HEK293 (cell line): ENCODE measurements around the gene PLXNA2.

Source experiments
- MZF1 ChIP-seq: fragments of 450-650 bp; formaldehyde crosslinking; IDR thresholded peaks from 2 replicates; pipeline ENCODE4 v1.5.1; 2017; ENCODE audit warnings: missing biosample characterization, missing genetic modification characterization, borderline replicate concordance
- OVOL3 ChIP-seq: fragments of 450-650 bp; formaldehyde crosslinking; IDR thresholded peaks from 2 replicates; pipeline ENCODE4 v1.5.1; 2016; ENCODE audit warnings: missing biosample characterization, missing genetic modification characterization
- PATZ1 ChIP-seq: fragments of 450-650 bp; formaldehyde crosslinking; IDR thresholded peaks from 2 replicates; pipeline ENCODE4 v1.5.1; 2016; ENCODE audit warnings: missing biosample characterization, missing genetic modification characterization
- TRIM28 ChIP-seq: IDR thresholded peaks from 2 replicates; pipeline ENCODE4 v1.6.1; 2011; ENCODE audit warnings: low read length, control low read depth, borderline replicate concordance
- ZBTB10 ChIP-seq: fragments of 450-650 bp; formaldehyde crosslinking; IDR thresholded peaks from 2 replicates; pipeline ENCODE4 v1.5.1; 2016; ENCODE audit warnings: missing biosample characterization, missing genetic modification characterization
- ZFP69B ChIP-seq: fragments of 450-650 bp; formaldehyde crosslinking; IDR thresholded peaks from 2 replicates; pipeline ENCODE4 v1.5.1; 2016; ENCODE audit warnings: missing biosample characterization, missing genetic modification characterization
- ZNF174 ChIP-seq: fragments of 450-650 bp; formaldehyde crosslinking; IDR thresholded peaks from 2 replicates; pipeline ENCODE4 v1.5.0; 2017; ENCODE audit warnings: missing biosample characterization, mild to moderate bottlenecking, missing genetic modification characterization
- ZNF175 ChIP-seq: fragments of 450-650 bp; formaldehyde crosslinking; IDR thresholded peaks from 2 replicates; pipeline ENCODE4 v1.5.1; 2016; ENCODE audit warnings: missing biosample characterization, missing genetic modification characterization
- ZNF24 ChIP-seq: fragments of 450-650 bp; formaldehyde crosslinking; IDR thresholded peaks from 2 replicates; pipeline ENCODE4 v1.5.1; 2016; ENCODE audit warnings: missing biosample characterization, missing genetic modification characterization
- ZNF26 ChIP-seq: fragments of 450-650 bp; formaldehyde crosslinking; IDR thresholded peaks from 2 replicates; pipeline ENCODE4 v1.5.1; 2016; ENCODE audit warnings: missing biosample characterization, missing genetic modification characterization
- ZNF266 ChIP-seq: fragments of 450-650 bp; formaldehyde crosslinking; IDR thresholded peaks from 2 replicates; pipeline ENCODE4 v1.5.1; 2016; ENCODE audit warnings: missing biosample characterization, missing genetic modification characterization, low read depth
- ZNF302 ChIP-seq: fragments of 450-650 bp; formaldehyde crosslinking; IDR thresholded peaks from 2 replicates; pipeline ENCODE4 v1.5.1; 2016; ENCODE audit warnings: missing biosample characterization, missing genetic modification characterization, low read depth
- ZNF341 ChIP-seq: fragments of 450-650 bp; formaldehyde crosslinking; IDR thresholded peaks from 2 replicates; pipeline ENCODE4; 2016; ENCODE audit warnings: low read depth, missing biosample characterization, missing genetic modification characterization
- ZNF362 ChIP-seq: fragments of 450-650 bp; formaldehyde crosslinking; IDR thresholded peaks from 2 replicates; pipeline ENCODE4 v1.5.1; 2016; ENCODE audit warnings: missing biosample characterization, missing genetic modification characterization
- ZNF510 ChIP-seq: fragments of 450-650 bp; formaldehyde crosslinking; IDR thresholded peaks from 2 replicates; pipeline ENCODE4 v1.5.1; 2018; ENCODE audit warnings: mild to moderate bottlenecking, missing genetic modification characterization, missing biosample characterization; ENCODE audit not compliant: insufficient replicate concordance
- ZNF521 ChIP-seq: fragments of 450-650 bp; formaldehyde crosslinking; IDR thresholded peaks from 2 replicates; pipeline ENCODE4 v1.5.1; 2017; ENCODE audit warnings: missing biosample characterization, mild to moderate bottlenecking, missing genetic modification characterization
- ZNF555 ChIP-seq: fragments of 450-650 bp; formaldehyde crosslinking; conservative IDR thresholded peaks from 2 replicates; pipeline ENCODE4 v1.5.1; 2017; ENCODE audit warnings: missing biosample characterization, mild to moderate bottlenecking, missing genetic modification characterization, inconsistent platforms
- ZNF560 ChIP-seq: fragments of 450-650 bp; formaldehyde crosslinking; IDR thresholded peaks from 2 replicates; pipeline ENCODE4 v1.5.1; 2017; ENCODE audit warnings: missing biosample characterization, missing genetic modification characterization, borderline replicate concordance
- ZNF610 ChIP-seq: fragments of 450-650 bp; formaldehyde crosslinking; IDR thresholded peaks from 2 replicates; pipeline ENCODE4 v1.5.1; 2016; ENCODE audit warnings: missing biosample characterization, missing genetic modification characterization, borderline replicate concordance
- ZNF621 ChIP-seq: fragments of 450-650 bp; formaldehyde crosslinking; IDR thresholded peaks from 2 replicates; pipeline ENCODE4 v1.5.1; 2017; ENCODE audit warnings: missing biosample characterization, missing genetic modification characterization
- ZNF623 ChIP-seq: fragments of 450-650 bp; formaldehyde crosslinking; IDR thresholded peaks from 2 replicates; pipeline ENCODE4 v1.5.1; 2016; ENCODE audit warnings: missing biosample characterization, missing genetic modification characterization
- ZNF658 ChIP-seq: fragments of 450-650 bp; formaldehyde crosslinking; IDR thresholded peaks from 2 replicates; pipeline ENCODE4; 2016; ENCODE audit warnings: missing biosample characterization, missing genetic modification characterization
- ZNF692 ChIP-seq: fragments of 450-650 bp; formaldehyde crosslinking; IDR thresholded peaks from 2 replicates; pipeline ENCODE4 v1.5.1; 2016; ENCODE audit warnings: missing biosample characterization, missing genetic modification characterization
- ZNF76 ChIP-seq: fragments of 450-650 bp; formaldehyde crosslinking; IDR thresholded peaks from 2 replicates; pipeline ENCODE4; 2016; ENCODE audit warnings: low read depth, missing biosample characterization, missing genetic modification characterization, borderline replicate concordance
- TF ChIP-seq, protein P1 (sequence below): fragments of 450-650 bp; formaldehyde crosslinking; IDR thresholded peaks from 2 replicates; pipeline ENCODE4 v1.5.1; 2016; ENCODE audit warnings: missing biosample characterization, missing genetic modification characterization
- TF ChIP-seq, protein P2 (sequence below): fragments of 450-650 bp; formaldehyde crosslinking; IDR thresholded peaks from 2 replicates; pipeline ENCODE4 v1.5.1; 2016; ENCODE audit warnings: missing biosample characterization, missing genetic modification characterization, low read depth

The PLXNA2 gene

GRCh38 chr1:208183977-208184911 is 59.9 kb downstream of the PLXNA2 start (continued):
- TF ChIP-seq MZF1 (tag by site-specific recombination) (peak; percentile 86), ZNF692 (peak; percentile 89; the same call in 1 of the 2 replicates), ZNF302 (tag by site-specific recombination) (no peak), ZFP69B (tag by site-specific recombination) (peak; percentile 88), ZNF610 (tag by site-specific recombination) (no peak), ZNF560 (tag by site-specific recombination) (no peak), ZNF24 (tag by site-specific recombination) (peak; percentile 96), ZNF510 (no peak), ZNF623 (tag by site-specific recombination) (no peak), ZNF555 (tag by site-specific recombination) (no peak), OVOL3 (tag by site-specific recombination) (no peak), ZNF521 (tag by site-specific recombination) (no peak), ZNF174 (tag by site-specific recombination) (no peak), ZNF658 (tag by site-specific recombination) (no peak), PATZ1 (tag by site-specific recombination) (peak; percentile 98), ZNF76 (tag by site-specific recombination) (peak; percentile 41; the same call in 1 of the 2 replicates), TRIM28 (peak; percentile 62; the same call in 1 of the 2 replicates), ZNF175 (tag by site-specific recombination) (no peak), ZNF341 (no peak; the same call in 1 of the 2 replicates), ZNF26 (tag by site-specific recombination) (no peak), ZNF621 (tag by site-specific recombination) (no peak), ZBTB10 (tag by site-specific recombination) (no peak; the same call in 1 of the 2 replicates), ZNF266 (no peak), ZNF362 (tag by site-specific recombination) (peak; percentile 94)
- TF ChIP-seq, protein P1, sequence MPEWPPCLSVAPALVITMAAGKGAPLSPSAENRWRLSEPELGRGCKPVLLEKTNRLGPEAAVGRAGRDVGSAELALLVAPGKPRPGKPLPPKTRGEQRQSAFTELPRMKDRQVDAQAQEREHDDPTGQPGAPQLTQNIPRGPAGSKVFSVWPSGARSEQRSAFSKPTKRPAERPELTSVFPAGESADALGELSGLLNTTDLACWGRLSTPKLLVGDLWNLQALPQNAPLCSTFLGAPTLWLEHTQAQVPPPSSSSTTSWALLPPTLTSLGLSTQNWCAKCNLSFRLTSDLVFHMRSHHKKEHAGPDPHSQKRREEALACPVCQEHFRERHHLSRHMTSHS (tag by site-specific recombination): 0 out of 2 replicates have a peak, but pooled peaks have one; percentile 79
- TF ChIP-seq, protein P2, sequence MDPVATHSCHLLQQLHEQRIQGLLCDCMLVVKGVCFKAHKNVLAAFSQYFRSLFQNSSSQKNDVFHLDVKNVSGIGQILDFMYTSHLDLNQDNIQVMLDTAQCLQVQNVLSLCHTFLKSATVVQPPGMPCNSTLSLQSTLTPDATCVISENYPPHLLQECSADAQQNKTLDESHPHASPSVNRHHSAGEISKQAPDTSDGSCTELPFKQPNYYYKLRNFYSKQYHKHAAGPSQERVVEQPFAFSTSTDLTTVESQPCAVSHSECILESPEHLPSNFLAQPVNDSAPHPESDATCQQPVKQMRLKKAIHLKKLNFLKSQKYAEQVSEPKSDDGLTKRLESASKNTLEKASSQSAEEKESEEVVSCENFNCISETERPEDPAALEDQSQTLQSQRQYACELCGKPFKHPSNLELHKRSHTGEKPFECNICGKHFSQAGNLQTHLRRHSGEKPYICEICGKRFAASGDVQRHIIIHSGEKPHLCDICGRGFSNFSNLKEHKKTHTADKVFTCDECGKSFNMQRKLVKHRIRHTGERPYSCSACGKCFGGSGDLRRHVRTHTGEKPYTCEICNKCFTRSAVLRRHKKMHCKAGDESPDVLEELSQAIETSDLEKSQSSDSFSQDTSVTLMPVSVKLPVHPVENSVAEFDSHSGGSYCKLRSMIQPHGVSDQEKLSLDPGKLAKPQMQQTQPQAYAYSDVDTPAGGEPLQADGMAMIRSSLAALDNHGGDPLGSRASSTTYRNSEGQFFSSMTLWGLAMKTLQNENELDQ (tag by site-specific recombination): no peak
